GM23338 (cell line): ENCODE results near the gene PRIMPOL. TPM values are rescaled to one million over a fixed set of nuclear protein-coding genes. Genes with fewer than 3 reads are reported as not detected.
A peak's percentile ranks its signal among the peaks of the same experiment; 100 is the strongest.

Experiments
- ATAC-seq: fragments of 200-7000 bp; cut with Tn5 transposase; 3 replicates; pipeline ENCODE4 v1.9.1; 2020
- DNase-seq: peaks from one replicate; pipeline ENCODE4 v3.0.0-alpha.2; 2015; ENCODE audit warnings: low spot score
- H2AFZ ChIP-seq: fragments of 200-600 bp; sonication (generic); 2 replicates; pipeline ENCODE4 v1.8.0; 2016; ENCODE audit warnings: antibody characterized with exemption, mild to moderate bottlenecking, moderate library complexity
- H3F3A ChIP-seq: fragments of 200-600 bp; sonication (generic); replicated peaks from 2 replicates; pipeline ENCODE4 v1.8.0; 2017; ENCODE audit warnings: antibody characterized with exemption, mixed run types, low read depth
- H3K27ac ChIP-seq: fragments of 200-600 bp; sonication (generic); 2 replicates; pipeline ENCODE4 v1.6.1; 2016; ENCODE audit warnings: low read depth
- H3K27me3 ChIP-seq: fragments of 200-600 bp; sonication (generic); 2 replicates; pipeline ENCODE4 v1.8.0; 2016; ENCODE audit warnings: mild to moderate bottlenecking, mixed run types, moderate library complexity; ENCODE audit not compliant: insufficient read depth
- H3K36me3 ChIP-seq: fragments of 200-600 bp; sonication (generic); 2 replicates; pipeline ENCODE4 v1.8.0; 2016; ENCODE audit warnings: mild to moderate bottlenecking; ENCODE audit not compliant: insufficient read depth
- H3K4me1 ChIP-seq: fragments of 200-600 bp; sonication (generic); 2 replicates; pipeline ENCODE4 v1.8.0; 2016; ENCODE audit warnings: mild to moderate bottlenecking, moderate library complexity; ENCODE audit not compliant: insufficient read depth
- H3K4me2 ChIP-seq: fragments of 200-600 bp; sonication (generic); 2 replicates; pipeline ENCODE4 v1.7.1; 2017; ENCODE audit warnings: mixed run types
- H3K4me3 ChIP-seq: fragments of 200-600 bp; sonication (generic); 2 replicates; pipeline ENCODE4 v1.6.1; 2016; ENCODE audit warnings: mixed run types
- H3K79me2 ChIP-seq: fragments of 200-600 bp; sonication (generic); replicated peaks from 2 replicates; pipeline ENCODE4 v1.8.0; 2017; ENCODE audit warnings: mild to moderate bottlenecking; ENCODE audit not compliant: insufficient read depth
- H3K9me2 ChIP-seq: fragments of 200-600 bp; sonication (generic); 2 replicates; pipeline ENCODE4 v1.8.0; 2017; ENCODE audit not compliant: insufficient read depth
- H4K20me1 ChIP-seq: fragments of 200-600 bp; sonication (generic); replicated peaks from 2 replicates; pipeline ENCODE4 v1.8.0; 2017; ENCODE audit warnings: mild to moderate bottlenecking; ENCODE audit not compliant: insufficient read depth
- H3K27ac Mint-ChIP-seq: 2 replicates; pipeline ENCODE4 v1.8.0; 2020; ENCODE audit warnings: inconsistent platforms, mild to moderate bottlenecking, moderate library complexity, mixed read lengths
- H3K27me3 Mint-ChIP-seq: 3 replicates; pipeline ENCODE4 v1.8.0; 2022; ENCODE audit warnings: low read depth, mild to moderate bottlenecking, moderate library complexity, mixed read lengths, inconsistent platforms; ENCODE audit not compliant: insufficient read depth, poor library complexity
- H3K36me3 Mint-ChIP-seq: 3 replicates; pipeline ENCODE4 v1.8.0; 2021; ENCODE audit warnings: low read depth, mild to moderate bottlenecking, inconsistent platforms, moderate library complexity, mixed read lengths
- H3K4me1 Mint-ChIP-seq: 3 replicates; pipeline ENCODE4 v1.8.0; 2020; ENCODE audit warnings: mild to moderate bottlenecking, inconsistent platforms, mixed read lengths
- H3K4me3 Mint-ChIP-seq: 3 replicates; pipeline ENCODE4 v1.8.0; 2021; ENCODE audit warnings: moderate library complexity, mild to moderate bottlenecking, inconsistent platforms, mixed read lengths
- H3K9me3 Mint-ChIP-seq: 3 replicates; pipeline ENCODE4 v1.8.0; 2020; ENCODE audit warnings: moderate library complexity, mild to moderate bottlenecking, inconsistent platforms, mixed read lengths
- CREB1 ChIP-seq: fragments of 250-450 bp; sonication (Bioruptor Pico); IDR thresholded peaks from 2 replicates; pipeline ENCODE4 v1.5.0; 2020; ENCODE audit warnings: low read depth, mild to moderate bottlenecking, moderate library complexity
- EZH2 ChIP-seq: fragments of 200-600 bp; sonication (generic); IDR thresholded peaks from one replicate; pipeline ENCODE4 v1.8.0; 2017; ENCODE audit warnings: antibody characterized with exemption, mild to moderate bottlenecking, low read depth; ENCODE audit not compliant: unreplicated experiment
- EZH2phosphoT487 ChIP-seq: fragments of 200-600 bp; sonication (generic); IDR thresholded peaks from one replicate; pipeline ENCODE4 v1.8.1; 2018; ENCODE audit warnings: antibody characterized with exemption; ENCODE audit not compliant: unreplicated experiment
- STAT1 ChIP-seq: IDR thresholded peaks from one replicate; pipeline ENCODE4 v1.6.1; 2016; ENCODE audit warnings: antibody characterized with exemption; ENCODE audit not compliant: unreplicated experiment
- ZNF114 ChIP-seq: fragments of 250-450 bp; sonication (Bioruptor Pico); IDR thresholded peaks from 2 replicates; pipeline ENCODE4 v1.5.0; 2020; ENCODE audit warnings: mild to moderate bottlenecking, moderate library complexity
- ZNF331 ChIP-seq: fragments of 250-450 bp; sonication (Bioruptor Pico); IDR thresholded peaks from 2 replicates; pipeline ENCODE4 v1.5.0; 2020; ENCODE audit warnings: low read depth, mild to moderate bottlenecking, moderate library complexity
- polyA plus RNA-seq: library from polyadenylated mRNA; unstranded; fragments of >200 nt; fragmentation: Nextera tagmentation; extraction: Ambion mirVana; gene quantifications from 2 replicates; pipeline ENCODE4 v1.2.1, GENCODE V29; 2016
- total RNA-seq: library from RNA; depleted of rRNA; stranded (reverse); fragments of >200 nt; shearing (Covaris generic); gene quantifications from 2 replicates; pipeline ENCODE4 v1.2.3, GENCODE V29; 2014
- TF ChIP-seq, protein P1 (sequence below): IDR thresholded peaks from one replicate; pipeline ENCODE4 v1.6.1; 2018; ENCODE audit warnings: antibody characterized with exemption; ENCODE audit not compliant: unreplicated experiment
- TF ChIP-seq, protein P2 (sequence below): fragments of 250-450 bp; sonication (Bioruptor Pico); IDR thresholded peaks from 2 replicates; pipeline ENCODE4 v1.5.0; 2020; ENCODE audit warnings: mild to moderate bottlenecking, moderate library complexity
- TF ChIP-seq, protein P3 (sequence below), 2 experiments: fragments of 200-600 bp in 1 of 2; sonication (generic) in 1 of 2; conservative IDR thresholded peaks; 2 replicates each; pipeline versions ENCODE4 v1.5.1 to v1.6.1; 2016 to 2017; ENCODE audit warnings: antibody characterized with exemption in 2 of 2, low read depth in 2 of 2, mild to moderate bottlenecking in 2 of 2, moderate library complexity in 1 of 2
- TF ChIP-seq, protein P4 (sequence below): IDR thresholded peaks from 2 replicates; pipeline ENCODE4 v1.6.1; 2016; ENCODE audit warnings: antibody characterized with exemption

The PRIMPOL gene
- total and polyA plus RNA-seq, 2 experiments from 2014 or later = 3.5 to 9.6 TPM

DNA sequence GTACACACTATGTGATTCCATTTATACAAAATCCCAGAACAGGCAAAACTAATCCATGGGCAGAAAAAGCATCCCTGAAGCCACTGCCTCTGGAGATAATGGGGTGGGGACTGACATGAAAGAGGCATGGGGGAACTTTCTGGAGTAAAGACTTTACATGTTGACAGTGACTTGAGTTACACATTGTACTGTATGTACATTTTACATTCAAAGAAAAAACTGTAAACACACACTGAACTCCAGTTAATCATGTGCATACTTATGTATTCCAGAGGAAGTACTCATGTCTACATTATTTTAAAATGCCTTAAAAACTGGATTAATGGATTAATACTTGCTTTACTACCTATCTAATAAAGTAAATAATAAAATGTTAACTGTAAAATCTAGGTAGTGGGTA, 62.8 kb downstream of the PRIMPOL start:
- H3K9me2 ChIP-seq = no peaks in the 10 kb centered on the region
- H3K27ac Mint-ChIP-seq = no peak overlapping the region; the same call in 1 of the 2 replicates
- peaks cover 87% of the 10 kb centered on the region for H3K36me3 Mint-ChIP-seq
- H3F3A ChIP-seq = no peaks in the 10 kb centered on the region
- H3K79me2 ChIP-seq = peaks cover 15% of the 10 kb centered on the region; the same call in 1 of the 2 replicates
- peaks cover 18% of the 10 kb centered on the region for H4K20me1 ChIP-seq
- no peak overlapping the region for H3K4me2 ChIP-seq
- no peak for TF ChIP-seq EZH2
- peak; percentile 30 for TF ChIP-seq EZH2phosphoT487
- H3K27me3 Mint-ChIP-seq = peaks cover 4% of the 10 kb centered on the region
- no peak overlapping the region for H3K4me3 ChIP-seq
- ATAC-seq (no peak), DNase-seq (no peak)
- H3K4me3 Mint-ChIP-seq = no peak overlapping the region
- no peaks in the 10 kb centered on the region for H3K4me1 Mint-ChIP-seq
- H3K36me3 ChIP-seq = peaks cover 39% of the 10 kb centered on the region
- H2AFZ ChIP-seq = no peak overlapping the region
- H3K4me1 ChIP-seq = no peaks in the 10 kb centered on the region
- no peaks in the 10 kb centered on the region for H3K27me3 ChIP-seq
- no peak overlapping the region for H3K27ac ChIP-seq
- no peaks in the 10 kb centered on the region for H3K9me3 Mint-ChIP-seq

DNA sequence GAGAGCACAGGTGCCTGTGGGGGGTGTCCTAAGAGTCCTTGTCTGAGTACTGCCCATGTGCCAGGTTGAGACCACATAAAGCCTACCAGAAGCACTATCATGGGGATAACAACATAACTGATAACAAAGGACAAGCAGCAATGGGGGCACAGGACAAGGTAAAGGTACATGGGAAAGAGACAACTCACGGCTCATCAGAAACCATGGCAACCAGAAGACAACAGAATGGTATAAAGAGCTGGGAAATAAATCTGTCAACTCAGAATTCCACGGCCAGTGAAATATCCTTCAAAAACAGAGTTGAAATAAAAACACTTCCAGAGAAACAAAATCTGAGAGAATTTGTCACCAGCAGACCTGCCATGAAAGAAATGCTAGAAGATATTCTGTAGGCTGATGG, 64.3 kb downstream of the PRIMPOL start:
- H3K27me3 ChIP-seq = no peaks in the 10 kb centered on the region
- H3K9me3 Mint-ChIP-seq = no peaks in the 10 kb centered on the region
- H3K4me3 ChIP-seq = no peak overlapping the region
- peaks cover 86% of the 10 kb centered on the region for H3K36me3 Mint-ChIP-seq
- no peak overlapping the region for H3K27ac ChIP-seq
- H3F3A ChIP-seq = no peaks in the 10 kb centered on the region
- H2AFZ ChIP-seq = no peak overlapping the region
- H3K4me3 Mint-ChIP-seq = no peak overlapping the region
- no peak for DNase-seq
- no peak overlapping the region for H3K4me2 ChIP-seq
- H3K4me1 Mint-ChIP-seq = no peaks in the 10 kb centered on the region
- H3K79me2 ChIP-seq = peaks cover 23% of the 10 kb centered on the region; the same call in 1 of the 2 replicates
- peaks cover 39% of the 10 kb centered on the region for H3K36me3 ChIP-seq
- no peaks in the 10 kb centered on the region for H3K4me1 ChIP-seq
- H3K27ac Mint-ChIP-seq = no peak overlapping the region
- H3K27me3 Mint-ChIP-seq = peaks cover 2% of the 10 kb centered on the region
- peaks cover 21% of the 10 kb centered on the region for H4K20me1 ChIP-seq
- H3K9me2 ChIP-seq = no peaks in the 10 kb centered on the region
- no peak for ATAC-seq
- TF ChIP-seq ZNF114 (CRISPR knock-in tag) = no peak
- no peak for TF ChIP-seq EZH2phosphoT487
- TF ChIP-seq CREB1 (CRISPR knock-in tag) = no peak
- TF ChIP-seq ZNF331 (CRISPR knock-in tag) = no peak
- no peak for TF ChIP-seq STAT1
- TF ChIP-seq, protein P1, sequence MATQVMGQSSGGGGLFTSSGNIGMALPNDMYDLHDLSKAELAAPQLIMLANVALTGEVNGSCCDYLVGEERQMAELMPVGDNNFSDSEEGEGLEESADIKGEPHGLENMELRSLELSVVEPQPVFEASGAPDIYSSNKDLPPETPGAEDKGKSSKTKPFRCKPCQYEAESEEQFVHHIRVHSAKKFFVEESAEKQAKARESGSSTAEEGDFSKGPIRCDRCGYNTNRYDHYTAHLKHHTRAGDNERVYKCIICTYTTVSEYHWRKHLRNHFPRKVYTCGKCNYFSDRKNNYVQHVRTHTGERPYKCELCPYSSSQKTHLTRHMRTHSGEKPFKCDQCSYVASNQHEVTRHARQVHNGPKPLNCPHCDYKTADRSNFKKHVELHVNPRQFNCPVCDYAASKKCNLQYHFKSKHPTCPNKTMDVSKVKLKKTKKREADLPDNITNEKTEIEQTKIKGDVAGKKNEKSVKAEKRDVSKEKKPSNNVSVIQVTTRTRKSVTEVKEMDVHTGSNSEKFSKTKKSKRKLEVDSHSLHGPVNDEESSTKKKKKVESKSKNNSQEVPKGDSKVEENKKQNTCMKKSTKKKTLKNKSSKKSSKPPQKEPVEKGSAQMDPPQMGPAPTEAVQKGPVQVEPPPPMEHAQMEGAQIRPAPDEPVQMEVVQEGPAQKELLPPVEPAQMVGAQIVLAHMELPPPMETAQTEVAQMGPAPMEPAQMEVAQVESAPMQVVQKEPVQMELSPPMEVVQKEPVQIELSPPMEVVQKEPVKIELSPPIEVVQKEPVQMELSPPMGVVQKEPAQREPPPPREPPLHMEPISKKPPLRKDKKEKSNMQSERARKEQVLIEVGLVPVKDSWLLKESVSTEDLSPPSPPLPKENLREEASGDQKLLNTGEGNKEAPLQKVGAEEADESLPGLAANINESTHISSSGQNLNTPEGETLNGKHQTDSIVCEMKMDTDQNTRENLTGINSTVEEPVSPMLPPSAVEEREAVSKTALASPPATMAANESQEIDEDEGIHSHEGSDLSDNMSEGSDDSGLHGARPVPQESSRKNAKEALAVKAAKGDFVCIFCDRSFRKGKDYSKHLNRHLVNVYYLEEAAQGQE = no peak
- TF ChIP-seq, protein P2, sequence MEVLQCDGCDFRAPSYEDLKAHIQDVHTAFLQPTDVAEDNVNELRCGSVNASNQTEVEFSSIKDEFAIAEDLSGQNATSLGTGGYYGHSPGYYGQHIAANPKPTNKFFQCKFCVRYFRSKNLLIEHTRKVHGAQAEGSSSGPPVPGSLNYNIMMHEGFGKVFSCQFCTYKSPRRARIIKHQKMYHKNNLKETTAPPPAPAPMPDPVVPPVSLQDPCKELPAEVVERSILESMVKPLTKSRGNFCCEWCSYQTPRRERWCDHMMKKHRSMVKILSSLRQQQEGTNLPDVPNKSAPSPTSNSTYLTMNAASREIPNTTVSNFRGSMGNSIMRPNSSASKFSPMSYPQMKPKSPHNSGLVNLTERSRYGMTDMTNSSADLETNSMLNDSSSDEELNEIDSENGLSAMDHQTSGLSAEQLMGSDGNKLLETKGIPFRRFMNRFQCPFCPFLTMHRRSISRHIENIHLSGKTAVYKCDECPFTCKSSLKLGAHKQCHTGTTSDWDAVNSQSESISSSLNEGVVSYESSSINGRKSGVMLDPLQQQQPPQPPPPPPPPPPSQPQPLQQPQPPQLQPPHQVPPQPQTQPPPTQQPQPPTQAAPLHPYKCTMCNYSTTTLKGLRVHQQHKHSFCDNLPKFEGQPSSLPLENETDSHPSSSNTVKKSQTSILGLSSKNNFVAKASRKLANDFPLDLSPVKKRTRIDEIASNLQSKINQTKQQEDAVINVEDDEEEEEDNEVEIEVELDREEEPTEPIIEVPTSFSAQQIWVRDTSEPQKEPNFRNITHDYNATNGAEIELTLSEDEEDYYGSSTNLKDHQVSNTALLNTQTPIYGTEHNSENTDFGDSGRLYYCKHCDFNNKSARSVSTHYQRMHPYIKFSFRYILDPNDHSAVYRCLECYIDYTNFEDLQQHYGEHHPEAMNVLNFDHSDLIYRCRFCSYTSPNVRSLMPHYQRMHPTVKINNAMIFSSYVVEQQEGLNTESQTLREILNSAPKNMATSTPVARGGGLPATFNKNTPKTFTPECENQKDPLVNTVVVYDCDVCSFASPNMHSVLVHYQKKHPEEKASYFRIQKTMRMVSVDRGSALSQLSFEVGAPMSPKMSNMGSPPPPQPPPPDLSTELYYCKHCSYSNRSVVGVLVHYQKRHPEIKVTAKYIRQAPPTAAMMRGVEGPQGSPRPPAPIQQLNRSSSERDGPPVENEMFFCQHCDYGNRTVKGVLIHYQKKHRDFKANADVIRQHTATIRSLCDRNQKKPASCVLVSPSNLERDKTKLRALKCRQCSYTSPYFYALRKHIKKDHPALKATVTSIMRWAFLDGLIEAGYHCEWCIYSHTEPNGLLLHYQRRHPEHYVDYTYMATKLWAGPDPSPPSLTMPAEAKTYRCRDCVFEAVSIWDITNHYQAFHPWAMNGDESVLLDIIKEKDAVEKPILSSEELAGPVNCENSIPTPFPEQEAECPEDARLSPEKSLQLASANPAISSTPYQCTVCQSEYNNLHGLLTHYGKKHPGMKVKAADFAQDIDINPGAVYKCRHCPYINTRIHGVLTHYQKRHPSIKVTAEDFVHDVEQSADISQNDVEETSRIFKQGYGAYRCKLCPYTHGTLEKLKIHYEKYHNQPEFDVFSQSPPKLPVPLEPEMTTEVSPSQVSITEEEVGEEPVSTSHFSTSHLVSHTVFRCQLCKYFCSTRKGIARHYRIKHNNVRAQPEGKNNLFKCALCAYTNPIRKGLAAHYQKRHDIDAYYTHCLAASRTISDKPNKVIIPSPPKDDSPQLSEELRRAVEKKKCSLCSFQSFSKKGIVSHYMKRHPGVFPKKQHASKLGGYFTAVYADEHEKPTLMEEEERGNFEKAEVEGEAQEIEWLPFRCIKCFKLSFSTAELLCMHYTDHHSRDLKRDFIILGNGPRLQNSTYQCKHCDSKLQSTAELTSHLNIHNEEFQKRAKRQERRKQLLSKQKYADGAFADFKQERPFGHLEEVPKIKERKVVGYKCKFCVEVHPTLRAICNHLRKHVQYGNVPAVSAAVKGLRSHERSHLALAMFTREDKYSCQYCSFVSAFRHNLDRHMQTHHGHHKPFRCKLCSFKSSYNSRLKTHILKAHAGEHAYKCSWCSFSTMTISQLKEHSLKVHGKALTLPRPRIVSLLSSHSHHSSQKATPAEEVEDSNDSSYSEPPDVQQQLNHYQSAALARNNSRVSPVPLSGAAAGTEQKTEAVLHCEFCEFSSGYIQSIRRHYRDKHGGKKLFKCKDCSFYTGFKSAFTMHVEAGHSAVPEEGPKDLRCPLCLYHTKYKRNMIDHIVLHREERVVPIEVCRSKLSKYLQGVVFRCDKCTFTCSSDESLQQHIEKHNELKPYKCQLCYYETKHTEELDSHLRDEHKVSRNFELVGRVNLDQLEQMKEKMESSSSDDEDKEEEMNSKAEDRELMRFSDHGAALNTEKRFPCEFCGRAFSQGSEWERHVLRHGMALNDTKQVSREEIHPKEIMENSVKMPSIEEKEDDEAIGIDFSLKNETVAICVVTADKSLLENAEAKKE (CRISPR knock-in tag) = no peak
- TF ChIP-seq, protein P3, sequence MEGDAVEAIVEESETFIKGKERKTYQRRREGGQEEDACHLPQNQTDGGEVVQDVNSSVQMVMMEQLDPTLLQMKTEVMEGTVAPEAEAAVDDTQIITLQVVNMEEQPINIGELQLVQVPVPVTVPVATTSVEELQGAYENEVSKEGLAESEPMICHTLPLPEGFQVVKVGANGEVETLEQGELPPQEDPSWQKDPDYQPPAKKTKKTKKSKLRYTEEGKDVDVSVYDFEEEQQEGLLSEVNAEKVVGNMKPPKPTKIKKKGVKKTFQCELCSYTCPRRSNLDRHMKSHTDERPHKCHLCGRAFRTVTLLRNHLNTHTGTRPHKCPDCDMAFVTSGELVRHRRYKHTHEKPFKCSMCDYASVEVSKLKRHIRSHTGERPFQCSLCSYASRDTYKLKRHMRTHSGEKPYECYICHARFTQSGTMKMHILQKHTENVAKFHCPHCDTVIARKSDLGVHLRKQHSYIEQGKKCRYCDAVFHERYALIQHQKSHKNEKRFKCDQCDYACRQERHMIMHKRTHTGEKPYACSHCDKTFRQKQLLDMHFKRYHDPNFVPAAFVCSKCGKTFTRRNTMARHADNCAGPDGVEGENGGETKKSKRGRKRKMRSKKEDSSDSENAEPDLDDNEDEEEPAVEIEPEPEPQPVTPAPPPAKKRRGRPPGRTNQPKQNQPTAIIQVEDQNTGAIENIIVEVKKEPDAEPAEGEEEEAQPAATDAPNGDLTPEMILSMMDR (conservative IDR thresholded peaks at IDR 0.05; ENCODE audit: low read depth in 2 of 2) = no peak
- TF ChIP-seq, protein P4, sequence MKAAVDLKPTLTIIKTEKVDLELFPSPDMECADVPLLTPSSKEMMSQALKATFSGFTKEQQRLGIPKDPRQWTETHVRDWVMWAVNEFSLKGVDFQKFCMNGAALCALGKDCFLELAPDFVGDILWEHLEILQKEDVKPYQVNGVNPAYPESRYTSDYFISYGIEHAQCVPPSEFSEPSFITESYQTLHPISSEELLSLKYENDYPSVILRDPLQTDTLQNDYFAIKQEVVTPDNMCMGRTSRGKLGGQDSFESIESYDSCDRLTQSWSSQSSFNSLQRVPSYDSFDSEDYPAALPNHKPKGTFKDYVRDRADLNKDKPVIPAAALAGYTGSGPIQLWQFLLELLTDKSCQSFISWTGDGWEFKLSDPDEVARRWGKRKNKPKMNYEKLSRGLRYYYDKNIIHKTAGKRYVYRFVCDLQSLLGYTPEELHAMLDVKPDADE = no peak
